Measurements from ENCODE around the gene RING1.

The RING1 gene

GRCh38 chr6:33209856-33210255, 1.6 kb downstream of the RING1 start:
- DNase-seq (ENCODE audit: low read depth) = no peak
- TF ChIP-seq, protein P1, sequence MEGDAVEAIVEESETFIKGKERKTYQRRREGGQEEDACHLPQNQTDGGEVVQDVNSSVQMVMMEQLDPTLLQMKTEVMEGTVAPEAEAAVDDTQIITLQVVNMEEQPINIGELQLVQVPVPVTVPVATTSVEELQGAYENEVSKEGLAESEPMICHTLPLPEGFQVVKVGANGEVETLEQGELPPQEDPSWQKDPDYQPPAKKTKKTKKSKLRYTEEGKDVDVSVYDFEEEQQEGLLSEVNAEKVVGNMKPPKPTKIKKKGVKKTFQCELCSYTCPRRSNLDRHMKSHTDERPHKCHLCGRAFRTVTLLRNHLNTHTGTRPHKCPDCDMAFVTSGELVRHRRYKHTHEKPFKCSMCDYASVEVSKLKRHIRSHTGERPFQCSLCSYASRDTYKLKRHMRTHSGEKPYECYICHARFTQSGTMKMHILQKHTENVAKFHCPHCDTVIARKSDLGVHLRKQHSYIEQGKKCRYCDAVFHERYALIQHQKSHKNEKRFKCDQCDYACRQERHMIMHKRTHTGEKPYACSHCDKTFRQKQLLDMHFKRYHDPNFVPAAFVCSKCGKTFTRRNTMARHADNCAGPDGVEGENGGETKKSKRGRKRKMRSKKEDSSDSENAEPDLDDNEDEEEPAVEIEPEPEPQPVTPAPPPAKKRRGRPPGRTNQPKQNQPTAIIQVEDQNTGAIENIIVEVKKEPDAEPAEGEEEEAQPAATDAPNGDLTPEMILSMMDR (IDR thresholded peaks at IDR 0.05; ENCODE audit: insufficient read depth, low read depth, low read length, missing control alignments) = no peak
- no peak overlapping the region for H3K4me3 ChIP-seq (ENCODE audit: low read depth, low read length)

GRCh38 chr6:33211136-33211535, 2.8 kb downstream of the RING1 start:
- H3K4me3 ChIP-seq (ENCODE audit: low read depth, low read length) = no peak overlapping the region
- TF ChIP-seq, protein P1 (IDR thresholded peaks at IDR 0.05; ENCODE audit: insufficient read depth, low read depth, low read length, missing control alignments) = no peak
- DNase-seq (ENCODE audit: low read depth) = no peak

DNA sequence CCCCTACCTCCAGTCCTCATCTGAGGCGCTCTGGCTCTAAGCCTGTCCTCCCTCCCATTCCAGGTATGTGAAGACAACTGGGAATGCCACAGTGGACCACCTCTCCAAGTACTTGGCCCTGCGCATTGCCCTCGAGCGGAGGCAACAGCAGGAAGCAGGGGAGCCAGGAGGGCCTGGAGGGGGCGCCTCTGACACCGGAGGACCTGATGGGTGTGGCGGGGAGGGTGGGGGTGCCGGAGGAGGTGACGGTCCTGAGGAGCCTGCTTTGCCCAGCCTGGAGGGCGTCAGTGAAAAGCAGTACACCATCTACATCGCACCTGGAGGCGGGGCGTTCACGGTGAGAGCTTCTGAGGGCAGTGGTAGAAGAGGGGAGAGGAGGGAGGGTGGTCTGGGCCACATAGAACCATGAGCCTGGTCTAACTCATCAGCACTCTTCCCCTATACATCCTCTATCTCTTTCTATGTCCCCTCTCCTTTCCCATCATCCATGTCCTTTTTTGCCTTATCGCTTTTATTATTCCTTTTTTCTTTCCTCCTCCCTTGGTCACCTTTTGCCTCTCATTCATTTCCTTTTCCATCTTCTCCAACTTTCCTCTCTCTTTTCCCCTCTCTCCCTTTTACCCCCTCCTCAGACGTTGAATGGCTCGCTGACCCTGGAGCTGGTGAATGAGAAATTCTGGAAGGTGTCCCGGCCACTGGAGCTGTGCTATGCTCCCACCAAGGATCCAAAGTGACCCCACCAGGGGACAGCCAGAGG, 3.5 kb downstream of the RING1 start:
- no peak overlapping the region for H3K4me3 ChIP-seq (ENCODE audit: low read depth, low read length)
- TF ChIP-seq, protein P1 (IDR thresholded peaks at IDR 0.05; ENCODE audit: insufficient read depth, low read depth, low read length, missing control alignments) = no peak
- DNase-seq (ENCODE audit: low read depth) = no peak

- TF ChIP-seq, protein P1 (IDR thresholded peaks at IDR 0.05; ENCODE audit: insufficient read depth, low read depth, low read length, missing control alignments) = no peak
- DNase-seq (ENCODE audit: low read depth) = no peak
- H3K4me3 ChIP-seq (ENCODE audit: low read depth, low read length) = no peak overlapping the region
Observed at GRCh38 chr6:33212857-33213165, 4.5 kb downstream of the RING1 start.

- H3K4me3 ChIP-seq (ENCODE audit: low read depth, low read length) = no peak overlapping the region
- TF ChIP-seq, protein P1 (IDR thresholded peaks at IDR 0.05; ENCODE audit: insufficient read depth, low read depth, low read length, missing control alignments) = no peak
- DNase-seq (ENCODE audit: low read depth) = no peak
Observed at GRCh38 chr6:33213166-33213988, 5.1 kb downstream of the RING1 start.

GRCh38 chr6:33213989-33214335, 5.7 kb downstream of the RING1 start:
- no peak overlapping the region for H3K4me3 ChIP-seq (ENCODE audit: low read depth, low read length)
- DNase-seq (ENCODE audit: low read depth) = no peak

More at GRCh38 chr6:33213989-33214335, 5.7 kb downstream of the RING1 start:
- TF ChIP-seq, protein P1 (IDR thresholded peaks at IDR 0.05; ENCODE audit: insufficient read depth, low read depth, low read length, missing control alignments) = no peak
